ENCODE data around the gene MXRA7.

The MXRA7 gene, protein sequence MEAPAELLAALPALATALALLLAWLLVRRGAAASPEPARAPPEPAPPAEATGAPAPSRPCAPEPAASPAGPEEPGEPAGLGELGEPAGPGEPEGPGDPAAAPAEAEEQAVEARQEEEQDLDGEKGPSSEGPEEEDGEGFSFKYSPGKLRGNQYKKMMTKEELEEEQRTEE

DNA sequence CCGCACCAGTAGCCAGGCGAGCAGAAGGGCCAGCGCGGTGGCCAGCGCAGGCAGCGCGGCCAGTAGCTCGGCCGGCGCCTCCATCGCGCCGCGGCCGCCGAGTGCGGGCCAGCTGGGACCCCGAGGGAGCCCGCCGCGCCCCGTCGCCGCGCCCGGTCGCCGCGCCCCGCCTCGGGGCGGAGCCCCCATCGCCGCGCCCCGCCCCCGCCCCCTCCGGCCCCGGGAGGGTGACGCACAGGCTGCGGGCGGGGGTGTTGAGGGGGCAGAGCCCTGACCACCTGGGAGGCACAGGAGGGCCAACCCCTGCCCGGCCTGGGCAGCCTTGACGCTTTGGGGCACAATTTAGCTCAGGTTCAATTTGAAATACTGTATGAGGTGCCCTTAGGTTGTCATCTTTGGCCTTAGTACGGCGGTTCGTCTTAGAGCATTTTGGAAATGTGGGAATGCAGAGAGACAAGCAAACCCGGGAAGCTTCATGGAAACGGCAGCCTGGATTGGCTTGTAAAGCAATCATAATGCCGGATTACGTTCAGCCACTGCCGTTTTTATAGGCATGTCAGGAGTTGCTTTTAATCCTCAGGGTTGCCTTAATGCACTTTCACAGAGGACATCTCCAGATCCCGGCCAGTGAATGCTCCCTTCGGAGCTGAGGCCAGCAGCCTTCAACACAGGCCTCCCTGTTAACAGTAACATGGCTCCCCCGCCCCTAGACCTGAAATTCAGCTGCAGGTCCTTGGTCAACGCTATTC lies at the start of gene MXRA7:
MXRA7 (minus strand) TSS at position 103 of the 749 bp plus-strand sequence; CDS start at position 84, 19 bp downstream.
- peak within 1 kb of the TSS; percentile 21 for H3K4me3 ChIP-seq (ENCODE audit: low read depth, low read length)
- no peak for DNase-seq (ENCODE audit: low read depth)

DNA sequence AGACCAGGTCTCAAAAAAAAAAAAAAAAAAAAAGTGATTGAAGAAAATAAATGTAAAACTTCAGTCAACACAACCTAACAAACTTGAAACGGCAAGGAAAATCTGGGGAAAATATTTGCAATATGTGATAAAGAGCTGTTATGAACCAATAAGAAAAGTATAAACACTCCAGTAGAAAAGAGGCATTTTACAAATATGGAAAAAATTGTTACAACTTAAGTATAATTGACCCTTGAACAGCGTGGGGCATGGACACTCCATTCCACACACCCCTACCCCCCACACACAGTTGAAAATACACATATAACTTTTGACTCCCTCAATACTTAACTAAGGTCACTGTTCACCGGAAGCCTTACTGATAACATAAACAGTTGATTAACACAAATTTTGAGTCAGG lies 47.8 kb upstream of the MXRA7 start:
- TF ChIP-seq, protein P1, sequence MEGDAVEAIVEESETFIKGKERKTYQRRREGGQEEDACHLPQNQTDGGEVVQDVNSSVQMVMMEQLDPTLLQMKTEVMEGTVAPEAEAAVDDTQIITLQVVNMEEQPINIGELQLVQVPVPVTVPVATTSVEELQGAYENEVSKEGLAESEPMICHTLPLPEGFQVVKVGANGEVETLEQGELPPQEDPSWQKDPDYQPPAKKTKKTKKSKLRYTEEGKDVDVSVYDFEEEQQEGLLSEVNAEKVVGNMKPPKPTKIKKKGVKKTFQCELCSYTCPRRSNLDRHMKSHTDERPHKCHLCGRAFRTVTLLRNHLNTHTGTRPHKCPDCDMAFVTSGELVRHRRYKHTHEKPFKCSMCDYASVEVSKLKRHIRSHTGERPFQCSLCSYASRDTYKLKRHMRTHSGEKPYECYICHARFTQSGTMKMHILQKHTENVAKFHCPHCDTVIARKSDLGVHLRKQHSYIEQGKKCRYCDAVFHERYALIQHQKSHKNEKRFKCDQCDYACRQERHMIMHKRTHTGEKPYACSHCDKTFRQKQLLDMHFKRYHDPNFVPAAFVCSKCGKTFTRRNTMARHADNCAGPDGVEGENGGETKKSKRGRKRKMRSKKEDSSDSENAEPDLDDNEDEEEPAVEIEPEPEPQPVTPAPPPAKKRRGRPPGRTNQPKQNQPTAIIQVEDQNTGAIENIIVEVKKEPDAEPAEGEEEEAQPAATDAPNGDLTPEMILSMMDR (IDR thresholded peaks at IDR 0.05; ENCODE audit: low read depth, low read length, missing control alignments): no peak
- no peak overlapping the region for H3K4me3 ChIP-seq (ENCODE audit: low read depth, low read length)
- no peak for DNase-seq (ENCODE audit: low read depth)

More for the DNA sequence above, at the start of gene MXRA7:
- TF ChIP-seq, protein P1 (IDR thresholded peaks at IDR 0.05; ENCODE audit: low read depth, low read length, missing control alignments): no peak

DNA sequence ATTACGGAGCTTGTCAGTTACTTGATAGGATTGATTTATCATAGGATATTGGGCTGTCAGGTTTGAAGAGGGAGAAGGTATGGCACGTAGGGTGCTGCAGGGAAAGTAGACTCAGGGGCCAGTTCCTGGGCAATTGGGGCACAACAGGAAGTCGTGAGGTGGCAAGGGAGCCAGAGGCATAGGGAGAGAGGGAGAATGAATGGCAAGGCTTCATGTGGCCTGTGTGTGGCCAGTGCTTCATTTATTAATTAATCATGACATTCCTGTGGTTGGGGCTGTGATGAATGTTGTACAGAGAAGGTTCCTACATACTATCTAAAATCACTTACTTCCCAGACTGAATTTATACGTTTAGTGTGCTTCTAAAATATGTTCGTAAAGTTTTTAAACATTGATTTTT lies 46.5 kb upstream of the MXRA7 start:
- H3K4me3 ChIP-seq (ENCODE audit: low read depth, low read length): no peak overlapping the region
- DNase-seq (ENCODE audit: low read depth): no peak
- TF ChIP-seq, protein P1 (IDR thresholded peaks at IDR 0.05; ENCODE audit: low read depth, low read length, missing control alignments): no peak

- H3K4me3 ChIP-seq (ENCODE audit: low read depth, low read length): no peak overlapping the region
- TF ChIP-seq, protein P1 (IDR thresholded peaks at IDR 0.05; ENCODE audit: low read depth, low read length, missing control alignments): no peak
- no peak for DNase-seq (ENCODE audit: low read depth)
These were observed 44.5 kb upstream of the MXRA7 start for GRCh38 chr17:76755285-76755684.

GRCh38 chr17:76753061-76753961 lies 42.5 kb upstream of the MXRA7 start:
- TF ChIP-seq, protein P1 (IDR thresholded peaks at IDR 0.05; ENCODE audit: low read depth, low read length, missing control alignments): no peak
- no peak for DNase-seq (ENCODE audit: low read depth)
- no peak overlapping the region for H3K4me3 ChIP-seq (ENCODE audit: low read depth, low read length)

GRCh38 chr17:76752006-76752405 lies 41.2 kb upstream of the MXRA7 start:
- H3K4me3 ChIP-seq (ENCODE audit: low read depth, low read length): no peak overlapping the region
- no peak for DNase-seq (ENCODE audit: low read depth)
- TF ChIP-seq, protein P1 (IDR thresholded peaks at IDR 0.05; ENCODE audit: low read depth, low read length, missing control alignments): no peak

Measured in GM12864 (cell line).